HEK293 (cell line): ENCODE results near the gene CDH23.

Experiments used
- BCL11A ChIP-seq: fragments of 450-650 bp; formaldehyde crosslinking; IDR thresholded peaks from 2 replicates; pipeline ENCODE4 v1.5.1; 2016; ENCODE audit warnings: low read depth, missing biosample characterization, missing genetic modification characterization
- CTCF ChIP-seq: fragments of 450-650 bp; formaldehyde crosslinking; IDR thresholded peaks from 2 replicates; pipeline ENCODE4 v1.5.1; 2016; ENCODE audit warnings: missing biosample characterization, missing genetic modification characterization
- YY1 ChIP-seq: fragments of 450-650 bp; formaldehyde crosslinking; IDR thresholded peaks from 2 replicates; pipeline ENCODE4 v1.5.1; 2018; ENCODE audit warnings: missing biosample characterization, missing genetic modification characterization
- ZBTB17 ChIP-seq: fragments of 450-650 bp; formaldehyde crosslinking; IDR thresholded peaks from 2 replicates; pipeline ENCODE4 v1.5.1; 2016; ENCODE audit warnings: missing biosample characterization, missing genetic modification characterization
- ZNF19 ChIP-seq: fragments of 450-650 bp; formaldehyde crosslinking; IDR thresholded peaks from 2 replicates; pipeline ENCODE4; 2016; ENCODE audit warnings: missing biosample characterization, missing genetic modification characterization, low read depth
- ZNF416 ChIP-seq: fragments of 450-650 bp; formaldehyde crosslinking; IDR thresholded peaks from 2 replicates; pipeline ENCODE4 v1.5.1; 2016; ENCODE audit warnings: missing biosample characterization, missing genetic modification characterization
- ZNF510 ChIP-seq: fragments of 450-650 bp; formaldehyde crosslinking; IDR thresholded peaks from 2 replicates; pipeline ENCODE4 v1.5.1; 2018; ENCODE audit warnings: mild to moderate bottlenecking, missing genetic modification characterization, missing biosample characterization; ENCODE audit not compliant: insufficient replicate concordance

GRCh38 chr10:71578069-71578468, 181.3 kb downstream of the CDH23 start:
- no peak for TF ChIP-seq ZNF416 (tag by site-specific recombination)
- TF ChIP-seq ZNF19, result no peak
- TF ChIP-seq CTCF (tag by site-specific recombination), result no peak
- TF ChIP-seq ZNF510 (tag by site-specific recombination), result no peak
- no peak for TF ChIP-seq YY1 (tag by site-specific recombination)
- no peak for TF ChIP-seq BCL11A (tag by site-specific recombination)
- TF ChIP-seq ZBTB17 (tag by site-specific recombination), result no peak
